ENCODE results near the gene CHI3L1.

The CHI3L1 gene

GRCh38 chr1:203133970-203134725 is 52.4 kb downstream of the CHI3L1 start:
- no peak for DNase-seq (ENCODE audit: low read depth in 3 of 3)

GRCh38 chr1:203131548-203132200 is 54.8 kb downstream of the CHI3L1 start:
- no peak for DNase-seq (ENCODE audit: low read depth in 3 of 3)

- no peak for DNase-seq (ENCODE audit: low read depth in 3 of 3)
Observed at GRCh38 chr1:203130358-203130985, 56.0 kb downstream of the CHI3L1 start.

- no peak for DNase-seq (ENCODE audit: low read depth in 3 of 3)
Observed at GRCh38 chr1:203129501-203130231, 56.8 kb downstream of the CHI3L1 start.
